Stimulated activated CD8-positive, alpha-beta memory T cell treated with anti-CD3 and anti-CD28 coated beads, Interleukin-4, amount 100 ng/mL, for 24 hours (primary cell): Measurements from ENCODE around the gene IPPK.
A peak's percentile ranks its signal among the peaks of the same experiment; 100 is the strongest.
"Not testable (repeated sequence)": the region's sequence is repeated elsewhere in the genome, so short reads cannot be mapped to it uniquely, and the experiment has no call there.

Experiments
- DNase-seq: peaks from one replicate; pipeline ENCODE4 v3.0.0-alpha.2; 2020; ENCODE audit warnings: low read depth

The IPPK gene

DNA sequence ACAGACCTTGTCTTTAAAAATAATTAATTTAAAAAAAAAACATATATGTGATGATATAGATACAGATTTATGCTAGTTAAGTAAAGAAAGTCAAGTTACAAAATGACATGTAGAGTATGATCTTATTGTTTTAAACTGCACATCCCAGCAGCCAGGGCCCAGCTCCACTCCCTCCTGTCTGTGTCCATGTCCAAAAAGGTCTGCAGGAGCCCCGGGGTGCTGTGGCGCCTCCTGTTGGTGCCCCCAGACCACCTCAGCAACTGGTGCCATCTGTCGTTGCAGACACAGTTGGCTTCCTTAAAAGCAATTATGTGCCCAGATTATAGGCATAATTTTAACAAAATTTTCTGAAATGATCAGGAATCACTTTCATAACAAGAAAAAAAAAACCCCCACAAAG, 33.3 kb downstream of the IPPK start:
- no peak for DNase-seq

DNA sequence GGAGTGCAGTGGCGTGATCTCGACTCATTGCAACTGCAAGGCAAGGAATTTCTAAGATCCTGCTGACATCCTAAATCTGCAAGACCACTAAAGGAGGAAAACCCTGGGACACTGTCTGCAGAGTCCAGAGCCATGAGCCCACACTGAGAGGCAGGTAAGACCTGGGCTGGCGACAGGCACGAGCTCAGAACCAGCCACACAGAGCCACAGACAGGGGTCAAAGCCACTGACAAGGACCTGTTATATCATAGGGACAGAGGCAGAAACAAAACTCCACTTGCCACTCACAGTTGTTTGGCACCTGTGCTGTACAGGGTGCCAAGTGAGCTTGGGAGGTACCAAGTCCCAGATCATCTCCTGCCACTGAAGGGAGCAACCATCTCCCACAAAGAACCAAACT, 34.2 kb downstream of the IPPK start:
- DNase-seq = no peak

- peak; percentile 48 for DNase-seq
Observed at GRCh38 chr9:92634712-92635605, 35.0 kb downstream of the IPPK start.

DNA sequence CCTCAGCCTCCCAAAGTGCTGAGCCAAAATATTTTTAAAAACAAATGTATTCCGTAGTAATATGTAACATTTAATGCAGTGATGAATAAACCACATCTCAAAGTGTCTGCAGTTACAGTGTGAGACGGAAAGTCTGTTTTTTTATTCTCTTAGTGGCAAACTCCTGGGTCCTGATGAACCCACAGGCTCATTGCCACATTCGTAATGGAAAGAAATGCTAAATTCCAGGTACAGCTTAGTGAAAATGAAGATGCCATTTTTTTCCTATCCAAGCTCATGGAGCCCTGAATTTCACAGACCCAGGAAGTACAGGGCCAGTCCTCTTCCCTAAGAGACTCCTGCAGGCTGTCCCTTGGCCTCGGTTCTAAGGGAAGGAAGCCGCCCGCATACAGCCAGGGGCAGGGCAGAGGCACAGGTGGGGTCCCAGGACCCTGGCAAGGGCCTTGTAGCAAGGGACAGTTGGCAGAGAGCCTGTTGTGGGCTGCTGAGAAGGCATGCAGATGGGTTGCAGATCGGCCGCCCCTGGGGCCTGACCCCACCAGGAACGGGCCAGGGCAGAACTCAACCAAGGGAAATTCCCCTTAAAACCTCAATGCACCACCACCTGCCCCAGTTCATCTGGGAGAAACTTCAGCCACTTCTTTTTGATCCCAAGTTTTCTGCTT, 36.2 kb downstream of the IPPK start:
- DNase-seq = no peak

- no peak for DNase-seq
Observed at GRCh38 chr9:92632641-92633040, 37.3 kb downstream of the IPPK start.

DNA sequence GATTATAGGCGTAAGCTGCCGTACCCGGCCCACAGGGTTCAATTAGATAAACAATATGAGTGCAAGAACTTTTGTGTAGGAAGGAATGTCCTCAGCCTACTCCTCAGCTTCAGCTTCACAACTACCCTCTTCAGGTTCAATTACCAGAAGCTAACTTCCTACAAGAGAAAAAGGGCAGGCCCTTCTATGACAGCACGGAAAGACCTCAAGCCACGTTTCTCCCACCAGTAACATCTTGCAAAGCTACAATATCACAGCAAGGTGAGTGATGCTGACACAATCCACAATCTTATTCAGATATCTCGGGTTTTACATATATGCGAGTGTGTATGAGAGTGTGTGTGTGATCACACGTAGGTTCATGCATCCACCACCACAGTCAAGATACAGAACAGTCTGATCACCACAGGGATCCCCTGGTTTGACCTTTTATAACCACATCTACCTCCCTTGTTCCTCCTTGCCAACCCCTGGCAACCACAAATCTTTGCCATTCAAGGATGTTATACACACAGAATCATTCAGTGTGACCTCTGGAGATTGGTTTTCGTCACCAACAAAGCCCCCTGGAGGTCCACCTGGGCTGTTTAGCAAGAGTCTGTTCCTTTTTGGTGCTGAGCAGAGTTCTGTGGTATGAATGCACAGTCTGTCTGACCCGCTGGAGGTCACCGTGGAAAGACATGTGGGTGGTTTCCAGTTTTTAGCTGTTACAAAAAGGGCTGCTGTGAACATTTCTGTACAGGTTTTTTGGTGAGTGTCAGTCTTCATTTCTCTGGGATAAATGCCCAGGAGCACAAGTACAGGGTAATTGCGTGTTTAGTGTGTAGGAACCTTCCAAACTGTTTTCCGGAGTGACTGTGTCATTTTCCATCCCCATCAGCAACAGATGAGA, 38.2 kb downstream of the IPPK start:
- DNase-seq = no peak

DNA sequence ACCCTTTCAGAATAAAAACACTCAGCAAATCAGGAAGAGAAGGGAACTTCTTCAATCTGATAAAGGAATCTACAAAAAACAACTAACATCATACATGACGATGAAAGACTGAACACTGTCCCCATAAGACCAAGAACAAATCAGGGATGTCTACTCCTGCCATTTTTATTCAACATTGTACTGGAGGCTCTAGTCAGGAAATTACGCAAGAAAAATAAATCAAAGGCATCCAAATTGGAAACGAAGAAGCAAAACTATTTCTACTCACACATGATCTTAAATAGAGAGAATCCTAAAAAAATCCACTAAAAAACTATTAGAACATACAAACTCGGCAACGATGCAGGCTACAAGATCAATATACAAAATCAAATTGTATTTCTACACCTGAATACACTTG, 42.3 kb downstream of the IPPK start:
- DNase-seq = no peak

DNA sequence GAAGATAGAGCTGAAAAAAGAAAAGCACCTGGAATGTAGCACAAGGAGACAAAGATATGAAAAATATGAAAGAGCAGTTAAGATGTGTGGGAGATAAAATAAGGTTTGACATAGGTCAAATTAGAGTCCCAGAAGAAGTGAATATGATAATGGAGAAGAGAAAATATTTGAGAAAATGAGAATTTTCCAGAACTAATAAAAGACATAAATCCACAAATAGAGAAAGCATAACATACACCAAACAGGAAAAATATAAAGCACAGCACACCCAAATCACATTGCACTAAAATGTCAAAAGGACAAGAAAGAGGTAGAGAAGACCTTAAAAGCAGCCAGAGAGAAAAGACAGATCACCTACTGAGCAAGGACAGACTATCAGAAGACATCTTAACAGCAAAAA, 43.4 kb downstream of the IPPK start:
- DNase-seq = no peak

DNA sequence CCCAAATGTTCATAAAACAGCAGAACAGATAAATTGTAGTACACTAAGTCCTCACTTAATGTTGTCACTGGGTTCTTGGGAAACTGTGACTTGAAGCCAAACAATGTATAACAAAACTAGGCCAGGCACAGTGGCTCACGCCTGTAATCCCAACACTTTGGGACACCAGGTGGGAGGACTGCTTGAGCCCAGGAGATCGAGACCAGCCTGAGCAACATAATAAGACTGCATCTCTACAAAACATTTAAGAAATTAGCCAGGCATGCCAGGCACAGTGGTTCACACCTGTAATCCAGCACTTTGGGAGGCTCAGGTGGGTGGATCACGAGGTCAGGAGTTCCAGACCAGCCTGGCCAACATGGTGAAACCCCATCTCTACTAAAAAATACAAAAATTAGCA, 46.0 kb downstream of the IPPK start:
- DNase-seq = not testable (repeated sequence)

DNA sequence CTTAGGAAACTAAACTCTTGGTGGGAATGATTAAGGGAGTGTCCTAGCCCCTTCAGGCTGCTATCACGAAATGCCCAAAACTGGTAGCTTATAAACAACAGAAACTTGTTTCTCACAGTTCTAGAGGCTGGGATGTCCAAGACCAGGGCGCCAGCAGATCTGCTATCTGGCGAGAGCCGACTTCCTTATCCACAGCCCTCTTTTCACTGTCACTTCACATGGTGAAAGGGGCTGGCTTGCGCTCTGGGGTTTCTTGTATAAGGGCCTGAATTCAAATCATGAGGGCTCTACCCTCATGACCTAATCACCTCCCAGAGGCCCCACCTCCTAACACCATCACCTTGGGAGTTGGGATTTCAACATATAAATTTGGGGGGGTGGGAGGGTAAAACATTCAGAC, 49.1 kb downstream of the IPPK start:
- no peak for DNase-seq

DNA sequence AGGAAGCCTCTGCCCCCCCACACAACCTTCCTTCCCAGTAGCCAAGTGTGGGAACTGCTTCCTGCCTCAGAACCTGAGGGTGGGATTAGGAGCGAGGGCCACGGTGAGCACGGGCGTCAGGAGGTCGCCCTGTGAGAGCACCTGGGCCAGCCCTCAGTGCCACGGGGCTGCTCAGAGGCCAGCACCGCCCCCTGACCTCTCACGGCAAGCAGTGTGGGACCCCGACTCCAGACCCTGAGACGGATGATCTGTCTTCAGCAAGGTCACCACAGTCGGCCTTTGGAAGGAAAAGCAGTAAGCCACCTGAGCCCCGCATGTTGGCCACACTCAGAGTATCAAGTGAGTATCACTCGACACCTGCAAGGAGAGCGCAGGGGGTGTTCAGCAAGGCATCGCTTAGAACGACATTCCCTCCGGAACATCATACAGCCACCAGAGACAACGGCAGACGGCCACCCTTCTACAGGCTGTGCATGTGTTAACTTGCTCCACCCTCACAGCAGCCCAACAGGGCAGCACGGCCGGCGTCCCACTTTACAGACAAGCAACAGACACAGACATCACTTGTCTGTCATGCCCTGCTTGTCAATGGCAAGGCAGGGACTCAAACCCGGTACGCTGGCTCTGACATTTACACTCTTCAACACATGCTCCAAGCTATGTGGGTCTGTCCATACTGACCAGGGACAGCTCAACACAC, 50.2 kb downstream of the IPPK start:
- no peak for DNase-seq

DNA sequence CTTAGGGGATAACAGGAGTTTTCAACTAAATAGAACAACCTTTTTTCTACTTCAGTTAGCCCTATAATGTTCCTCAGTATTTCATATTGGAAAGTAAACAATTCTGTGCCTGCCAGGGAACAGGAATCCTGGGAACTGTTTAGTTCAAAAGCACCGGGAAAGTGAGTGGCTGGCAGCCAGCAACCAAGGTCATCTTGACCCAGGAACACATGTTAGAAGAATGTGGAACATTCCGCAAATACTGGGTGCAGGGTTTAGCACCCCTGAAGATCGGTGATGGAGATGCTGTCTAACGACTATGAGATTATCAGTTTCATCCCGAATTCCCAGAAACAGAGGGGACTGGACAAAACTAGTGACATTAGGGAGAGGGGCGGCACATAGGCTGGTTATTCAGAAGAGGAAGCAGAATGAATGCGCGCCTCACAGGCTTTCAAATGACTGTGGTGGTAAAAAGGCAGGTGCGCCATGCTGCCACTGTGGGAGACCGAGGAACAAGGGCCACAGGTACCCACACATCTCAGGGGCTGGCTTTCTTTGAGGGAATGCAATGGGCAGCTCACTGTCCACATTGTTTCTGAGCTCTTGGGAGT, 51.2 kb downstream of the IPPK start:
- DNase-seq = no peak

DNA sequence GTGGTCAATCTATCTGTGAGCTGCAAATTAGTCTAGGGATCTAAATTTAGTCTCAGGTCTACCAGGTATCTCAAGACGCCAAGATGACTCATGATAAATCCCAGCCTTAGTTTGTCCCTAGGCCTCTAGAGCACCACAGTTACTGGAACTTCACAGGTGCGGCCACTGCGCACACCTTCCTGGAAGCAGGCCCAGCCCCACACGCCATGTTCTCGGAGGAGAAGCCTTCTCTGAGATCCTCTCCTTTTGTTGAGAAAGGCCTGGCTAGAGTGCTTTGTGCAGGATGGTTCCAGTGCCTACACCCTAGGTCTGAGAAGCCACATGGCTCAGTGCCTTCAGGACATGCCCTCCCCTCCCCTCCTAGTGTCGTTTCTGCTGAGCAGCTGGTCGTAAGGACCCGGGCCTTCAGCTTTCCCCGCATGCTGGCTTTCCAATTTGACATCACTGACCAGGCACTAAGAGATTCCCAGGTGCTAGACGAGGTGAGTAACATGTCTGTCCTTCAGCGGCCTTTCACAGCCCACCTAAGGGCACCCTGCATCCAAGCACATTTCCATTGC, 51.9 kb downstream of the IPPK start:
- DNase-seq = no peak

DNA sequence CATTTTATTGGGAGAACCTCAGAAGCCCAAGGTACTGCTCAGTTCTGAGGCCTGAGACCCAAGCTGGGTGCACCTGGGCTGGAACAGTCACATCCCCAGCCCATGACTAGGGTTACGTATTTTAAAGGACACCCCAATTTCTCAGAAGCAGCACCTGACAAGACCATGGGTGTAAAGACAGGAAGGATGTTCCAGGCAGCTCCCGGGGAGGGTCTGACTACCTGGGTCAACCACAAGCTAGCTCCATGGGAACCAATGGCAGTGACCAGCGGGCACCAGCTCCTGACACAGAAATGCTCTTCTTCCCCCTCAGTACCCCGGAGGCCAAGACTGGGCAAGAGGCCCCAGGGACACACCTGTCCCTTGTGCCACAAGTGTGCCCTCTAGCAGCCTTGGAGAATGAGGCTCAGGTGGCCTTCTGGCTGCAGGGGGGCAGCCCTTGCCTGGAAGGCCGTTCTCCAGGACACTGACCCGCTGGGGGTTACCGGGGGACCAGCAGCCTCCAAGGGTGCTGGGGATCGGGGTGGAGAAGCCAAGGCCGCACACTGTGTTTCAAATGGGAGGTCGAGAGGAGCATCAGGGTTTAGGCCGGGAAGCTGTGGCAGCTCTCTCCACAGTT, 52.6 kb downstream of the IPPK start:
- no peak for DNase-seq

DNA sequence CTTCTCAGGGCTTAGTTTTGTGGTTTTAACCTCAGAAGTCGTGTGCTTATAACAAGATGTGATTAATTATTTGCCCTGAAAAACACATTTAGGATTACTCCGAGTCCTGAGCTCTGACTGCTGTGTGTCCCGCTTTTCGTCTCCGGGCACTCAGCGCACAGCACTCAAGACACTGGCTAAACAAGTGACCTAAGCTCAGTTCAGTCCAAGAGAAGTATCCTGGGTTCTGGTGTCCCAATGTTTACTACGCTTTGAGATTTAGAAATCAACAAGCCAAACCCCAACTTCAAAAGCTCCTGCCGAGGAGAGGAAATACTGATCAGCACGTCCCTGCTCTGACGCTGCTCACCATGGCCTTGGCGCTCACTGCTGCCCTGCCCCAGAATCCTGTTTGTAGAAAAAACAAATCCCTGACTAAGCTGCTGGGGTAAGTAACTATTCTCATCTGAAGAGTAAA, 53.2 kb downstream of the IPPK start:
- DNase-seq = no peak

GRCh38 chr9:92616199-92616641, 53.7 kb downstream of the IPPK start:
- DNase-seq = no peak

- DNase-seq = no peak
Observed at GRCh38 chr9:92615790-92616189, 54.1 kb downstream of the IPPK start.

DNA sequence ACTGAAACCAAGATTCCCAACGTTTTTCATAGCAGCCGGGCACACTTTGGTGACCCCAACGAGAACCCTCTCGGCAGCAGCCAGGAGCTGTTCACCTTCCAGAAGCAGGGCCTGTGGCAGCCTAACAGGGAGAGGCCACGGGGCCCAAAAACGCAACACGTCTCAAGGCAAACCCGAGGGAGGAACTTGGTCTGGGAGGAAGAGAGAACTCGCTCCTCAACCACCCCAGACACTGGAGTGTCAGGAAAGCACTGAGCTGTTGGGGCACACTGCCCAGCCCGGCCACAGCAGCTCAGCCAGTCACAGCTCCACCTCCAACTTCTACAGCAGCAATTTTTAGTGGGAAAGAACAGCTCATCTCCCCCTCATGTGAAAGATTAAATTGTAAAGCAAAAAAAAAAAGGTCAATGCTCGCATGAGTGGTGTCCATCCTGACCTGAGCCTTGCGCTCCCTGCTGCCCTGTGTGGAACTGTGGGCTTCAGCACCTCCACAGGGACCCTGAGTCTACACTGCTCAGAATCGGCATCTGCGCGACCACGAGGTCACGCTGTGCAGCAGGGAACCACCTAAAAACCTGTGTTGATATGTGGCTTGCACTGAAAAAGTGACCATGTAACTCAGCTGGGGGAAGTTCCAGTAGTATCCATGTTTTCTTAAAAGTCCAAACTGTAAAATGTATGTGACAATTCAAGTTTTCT, 55.0 kb downstream of the IPPK start:
- DNase-seq = no peak

- DNase-seq = no peak
Observed at GRCh38 chr9:92614123-92614510, 55.8 kb downstream of the IPPK start.
